Amniotic stem cell (primary cell): ENCODE measurements around the gene QRICH2.
"Not testable (repeated sequence)": the region's sequence is repeated elsewhere in the genome, so short reads cannot be mapped to it uniquely, and the experiment has no call there.

Source experiments
- DNase-seq: peaks from one replicate; lab custom pipeline; 2025; lab: John Stamatoyannopoulos, UW

Gene QRICH2

GRCh38 chr17:76265624-76266243 lies 42.3 kb downstream of the QRICH2 start:
- DNase-seq: no peak

GRCh38 chr17:76264755-76265623 lies 43.1 kb downstream of the QRICH2 start, which contains the start of gene UBALD2:
TSS of gene UBALD2 (plus strand) at chr17:76265348. CDS start at chr17:76265506, 158 bp downstream.
- DNase-seq: peak; percentile 99

- DNase-seq: no peak
Observed at GRCh38 chr17:76264425-76264754, 43.7 kb downstream of the QRICH2 start.

- no peak for DNase-seq
Observed at GRCh38 chr17:76263896-76264295, 44.2 kb downstream of the QRICH2 start.

- no peak for DNase-seq
Observed at GRCh38 chr17:76262732-76263344, 45.2 kb downstream of the QRICH2 start.

GRCh38 chr17:76261421-76262215 lies 46.5 kb downstream of the QRICH2 start:
- no peak for DNase-seq

GRCh38 chr17:76260669-76261068 lies 47.4 kb downstream of the QRICH2 start:
- DNase-seq: no peak

GRCh38 chr17:76260220-76260619 lies 47.9 kb downstream of the QRICH2 start:
- DNase-seq: no peak

GRCh38 chr17:76256430-76257050 lies 51.5 kb downstream of the QRICH2 start:
- not testable (repeated sequence) for DNase-seq

GRCh38 chr17:76255801-76256429 lies 52.2 kb downstream of the QRICH2 start:
- no peak for DNase-seq

- DNase-seq: no peak
Observed at GRCh38 chr17:76254275-76254674, 53.8 kb downstream of the QRICH2 start.

GRCh38 chr17:76253841-76254240 lies 54.2 kb downstream of the QRICH2 start:
- DNase-seq: no peak

GRCh38 chr17:76252967-76253766 lies 54.9 kb downstream of the QRICH2 start:
- not testable (repeated sequence) for DNase-seq

GRCh38 chr17:76252040-76252954 lies 55.8 kb downstream of the QRICH2 start:
- DNase-seq: peak; percentile 84

GRCh38 chr17:76251478-76252039 lies 56.5 kb downstream of the QRICH2 start:
- no peak for DNase-seq

GRCh38 chr17:76250141-76250540 lies 57.9 kb downstream of the QRICH2 start:
- no peak for DNase-seq

- DNase-seq: no peak
Observed at GRCh38 chr17:76248013-76248782, 59.9 kb downstream of the QRICH2 start.

GRCh38 chr17:76247304-76247703 lies 60.8 kb downstream of the QRICH2 start:
- no peak for DNase-seq
